ENCODE measurements around the gene GFER. TPM values are rescaled to one million over a fixed set of nuclear protein-coding genes. Genes with fewer than 3 reads are reported as not detected.

GFER gene
- total and polyA plus RNA-seq, 9 of the 15 experiments (the other 6 are each of a cell fraction or from before 2014, with no cell fraction given): 4.3 to 53.7 (median 19.8) TPM

- Histone ChIP-seq H3K4me2 (ENCODE audit: insufficient read depth, low read length) (peak within 1 kb of the TSS; percentile 91), H4K20me1 (replicated peaks; ENCODE audit: control insufficient read depth, insufficient read depth, low read length) (no peaks in the 10 kb centered on the region), H3K27ac (ENCODE audit: extremely low read depth, low read depth, low read length) (peak within 1 kb of the TSS; percentile 84), H2AFZ (ENCODE audit: low read depth, low read length) (peak within 1 kb of the TSS; percentile 96), H3K9ac (ENCODE audit: insufficient read depth in 1 of 2, low read depth in 2 of 2, low read length in 2 of 2) (peak within 1 kb of the TSS; percentile 90 to 99), H3K4me1 (replicated peaks in 1 of 2; ENCODE audit: control insufficient read depth in 2 of 2, insufficient read depth in 2 of 2, low read length in 2 of 2) (peaks cover 7 to 68% of the 10 kb centered on the region in 2 experiments; a peak in 4 of 5 replicates), H3K9me3 (replicated peaks; ENCODE audit: control insufficient read depth, insufficient read depth, low read depth, low read length) (no peaks in the 10 kb centered on the region), H3K4me3 (peak within 1 kb of the TSS; percentile 100), H3K79me2 (ENCODE audit: control insufficient read depth, insufficient read depth, low read length) (peaks cover 38% of the 10 kb centered on the region), H3K36me3 (ENCODE audit: control insufficient read depth, insufficient read depth, low read length) (peaks cover 36% of the 10 kb centered on the region; the same call in 2 of the 3 replicates), H3K27me3 (ENCODE audit: control insufficient read depth in 2 of 2, insufficient read depth in 2 of 2, low read length in 2 of 2) (no peaks in the 10 kb centered on the region), H3K9me1 (ENCODE audit: control insufficient read depth, insufficient read depth, low read length) (peaks cover 3% of the 10 kb centered on the region)
- no TSS peak for BruUV-seq (replicated peaks)
- intact Hi-C loops (cut with micrococcal nuclease): no loop called here
- ChIA-PET POLR2A (interaction anchor here (0.6 to 2.2 kb wide), 16 partner anchors 8 to 503 kb away, joined by 3 to 16 read pairs (median 4); partner anchors contain the start of genes GFER, NDUFB10, NOXO1 and NPW), CTCF (ENCODE audit: low intra/inter-chr PET ratio) (no interaction called here)
- ATAC-seq (peak; percentile 97), DNase-seq (ENCODE audit: extremely low read depth in 1 of 4, low spot score in 3 of 4) (peak; percentile 81 to 97 (median 88)), FAIRE-seq (peak; percentile 97)
- in situ Hi-C loops (cut with MboI): no loop called here
- 1% methylated on average over 66 of the region's 78 CpGs for WGBS (ENCODE audit: insufficient coverage, low coverage, missing lambda C conversion rate)
- TF ChIP-seq KLF6 (CRISPR knock-in tag; IDR thresholded peaks at IDR 0.05; ENCODE audit: borderline replicate concordance) (peak; percentile 72; the same call in 1 of the 2 replicates), POLR2A (conservative IDR thresholded peaks at IDR 0.05) (peak; percentile 87), MTA2 (IDR thresholded peaks at IDR 0.05; ENCODE audit: low read depth) (no peak), PHF8 (IDR thresholded peaks at IDR 0.05; ENCODE audit: borderline replicate concordance, low read length) (peak; percentile 86), ZBED1 (IDR thresholded peaks at IDR 0.05) (peak; percentile 53; the same call in 1 of the 2 replicates), ZNF766 (CRISPR knock-in tag; conservative IDR thresholded peaks at IDR 0.05) (0 out of 2 replicates have a peak, but pooled peaks have one; percentile 53), ERF (CRISPR knock-in tag; IDR thresholded peaks at IDR 0.05) (peak; percentile 90), EZH2 (IDR thresholded peaks at IDR 0.05; ENCODE audit: borderline replicate concordance, low read depth, low read length) (no peak), ZNF707 (CRISPR knock-in tag; conservative IDR thresholded peaks at IDR 0.05) (no peak), RBM14 (IDR thresholded peaks at IDR 0.05; ENCODE audit: borderline replicate concordance, insufficient read depth, low read depth, low read length) (0 out of 2 replicates have a peak, but pooled peaks have one; percentile 61), ZFP30 (CRISPR knock-in tag; IDR thresholded peaks at IDR 0.05; ENCODE audit: borderline replicate concordance) (no peak), PATZ1 (CRISPR knock-in tag; IDR thresholded peaks at IDR 0.05; ENCODE audit: borderline replicate concordance) (no peak), MYC (IDR thresholded peaks at IDR 0.05; ENCODE audit: low read depth, low read length) (peak; percentile 97), MYC (CRISPR knock-in tag; IDR thresholded peaks at IDR 0.05; ENCODE audit: borderline replicate concordance, low read depth) (0 out of 2 replicates have a peak, but pooled peaks have one; percentile 48), ZNF395 (CRISPR knock-in tag; IDR thresholded peaks at IDR 0.05) (peak; percentile 72; the same call in 1 of the 2 replicates), E2F1 (CRISPR knock-in tag; IDR thresholded peaks at IDR 0.05) (peak; percentile 77; the same call in 1 of the 2 replicates), FOXJ3 (CRISPR knock-in tag; IDR thresholded peaks at IDR 0.05) (no peak)
These were observed 12.1 kb upstream of the GFER start, which contains the start of gene TBL3 for GRCh38 chr16:1971796-1972489. TSS of gene TBL3 (plus strand) at chr16:1972053. CDS start at chr16:1972165, 112 bp downstream.
